ENCODE results near the gene DBR1. TPM values are rescaled to one million over a fixed set of nuclear protein-coding genes. Genes with fewer than 3 reads are reported as not detected.

The DBR1 gene
- total RNA-seq, 2 experiments from 2014 or later: 21.2 to 22.7 TPM

- ChIA-PET POLR2A (interaction anchor here (1.4 kb wide), 1 partner anchor 10 kb away, joined by 9 read pairs; no protein-coding TSS in a partner anchor), CTCF (interaction anchor here (1.1 kb wide), 1 partner anchor 17 kb away, joined by 4 read pairs; no protein-coding TSS in a partner anchor)
These were observed 22.8 kb upstream of the DBR1 start for GRCh38 chr3:138197524-138197923.

DNA sequence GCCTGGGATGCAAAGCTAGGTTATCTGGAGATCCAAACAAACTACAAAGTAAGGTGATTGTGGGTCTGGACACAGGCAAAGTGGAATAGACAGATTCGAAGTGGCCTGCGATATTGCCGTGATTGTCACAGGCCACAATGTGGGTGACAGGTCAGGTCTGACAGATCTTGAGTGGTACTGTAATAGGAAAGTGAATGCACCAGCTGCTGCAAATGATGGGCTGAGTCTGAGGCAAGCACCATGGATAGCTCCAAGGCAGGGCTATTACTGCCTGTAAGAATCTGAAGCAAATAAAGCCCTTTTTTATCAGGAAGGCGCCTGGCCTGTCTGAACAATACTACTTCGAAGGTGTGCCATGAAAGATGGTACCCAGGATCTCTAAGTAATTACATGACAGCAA, 22.3 kb upstream of the DBR1 start:
- POLR2A ChIA-PET: interaction anchor here (1.4 to 1.8 kb wide), 2 partner anchors 9 to 23 kb away, joined by 4 to 9 read pairs; partner anchors contain the start of gene DBR1
- H3K4me3 Mint-ChIP-seq: no peak overlapping the region
- H3K36me3 Mint-ChIP-seq (ENCODE audit: low read depth): peaks cover 15% of the 10 kb centered on the region
- ATAC-seq: peak; percentile 39
- intact Hi-C loops (cut with micrococcal nuclease): no loop called here
- H3K27ac Mint-ChIP-seq: no peak overlapping the region
- no peaks in the 10 kb centered on the region for H3K27me3 Mint-ChIP-seq
- peaks cover 36% of the 10 kb centered on the region for H3K4me1 Mint-ChIP-seq (ENCODE audit: low read depth)
- TF ChIP-seq, protein P1, sequence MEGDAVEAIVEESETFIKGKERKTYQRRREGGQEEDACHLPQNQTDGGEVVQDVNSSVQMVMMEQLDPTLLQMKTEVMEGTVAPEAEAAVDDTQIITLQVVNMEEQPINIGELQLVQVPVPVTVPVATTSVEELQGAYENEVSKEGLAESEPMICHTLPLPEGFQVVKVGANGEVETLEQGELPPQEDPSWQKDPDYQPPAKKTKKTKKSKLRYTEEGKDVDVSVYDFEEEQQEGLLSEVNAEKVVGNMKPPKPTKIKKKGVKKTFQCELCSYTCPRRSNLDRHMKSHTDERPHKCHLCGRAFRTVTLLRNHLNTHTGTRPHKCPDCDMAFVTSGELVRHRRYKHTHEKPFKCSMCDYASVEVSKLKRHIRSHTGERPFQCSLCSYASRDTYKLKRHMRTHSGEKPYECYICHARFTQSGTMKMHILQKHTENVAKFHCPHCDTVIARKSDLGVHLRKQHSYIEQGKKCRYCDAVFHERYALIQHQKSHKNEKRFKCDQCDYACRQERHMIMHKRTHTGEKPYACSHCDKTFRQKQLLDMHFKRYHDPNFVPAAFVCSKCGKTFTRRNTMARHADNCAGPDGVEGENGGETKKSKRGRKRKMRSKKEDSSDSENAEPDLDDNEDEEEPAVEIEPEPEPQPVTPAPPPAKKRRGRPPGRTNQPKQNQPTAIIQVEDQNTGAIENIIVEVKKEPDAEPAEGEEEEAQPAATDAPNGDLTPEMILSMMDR (IDR thresholded peaks at IDR 0.05): no peak
- no peaks in the 10 kb centered on the region for H3K9me3 Mint-ChIP-seq
- DNase-seq: peak; percentile 38
- CTCF ChIA-PET: interaction anchor here (1.1 kb wide), 1 partner anchor 17 kb away, joined by 4 read pairs; no protein-coding TSS in a partner anchor

More at GRCh38 chr3:138197524-138197923, 22.8 kb upstream of the DBR1 start:
- no peaks in the 10 kb centered on the region for H3K27me3 Mint-ChIP-seq
- no peak for ATAC-seq
- H3K9me3 Mint-ChIP-seq: no peaks in the 10 kb centered on the region
- H3K36me3 Mint-ChIP-seq (ENCODE audit: low read depth): peaks cover 15% of the 10 kb centered on the region
- DNase-seq: no peak
- no peak overlapping the region for H3K4me3 Mint-ChIP-seq
- intact Hi-C loops (cut with micrococcal nuclease): no loop called here
- H3K4me1 Mint-ChIP-seq (ENCODE audit: low read depth): peaks cover 39% of the 10 kb centered on the region
- TF ChIP-seq, protein P1 (IDR thresholded peaks at IDR 0.05): no peak
- H3K27ac Mint-ChIP-seq: no peak overlapping the region

GRCh38 chr3:138196023-138196422, 21.3 kb upstream of the DBR1 start:
- Mint-ChIP-seq H3K27ac (no peak overlapping the region), H3K9me3 (no peaks in the 10 kb centered on the region), H3K4me1 (ENCODE audit: low read depth) (peaks cover 36% of the 10 kb centered on the region), H3K27me3 (no peaks in the 10 kb centered on the region), H3K4me3 (no peak overlapping the region), H3K36me3 (ENCODE audit: low read depth) (peaks cover 18% of the 10 kb centered on the region)
- TF ChIP-seq, protein P1 (IDR thresholded peaks at IDR 0.05): no peak
- intact Hi-C loops (cut with micrococcal nuclease): no loop called here
- ChIA-PET POLR2A (interaction anchor here (1.0 to 1.8 kb wide), 2 partner anchors 22 to 23 kb away, joined by 3 to 4 read pairs; partner anchors contain the start of gene DBR1), CTCF (no interaction called here)
- DNase-seq (no peak), ATAC-seq (no peak)

GRCh38 chr3:138195481-138195880, 20.8 kb upstream of the DBR1 start:
- intact Hi-C loops (cut with micrococcal nuclease): no loop called here
- ChIA-PET CTCF (no interaction called here), POLR2A (interaction anchor here (1.0 to 1.8 kb wide), 3 partner anchors 13 to 23 kb away, joined by 3 to 4 read pairs (median 3); partner anchors contain the start of gene DBR1)
- H3K27me3 Mint-ChIP-seq: no peaks in the 10 kb centered on the region
- TF ChIP-seq, protein P1 (IDR thresholded peaks at IDR 0.05): no peak
- peaks cover 20% of the 10 kb centered on the region for H3K36me3 Mint-ChIP-seq (ENCODE audit: low read depth)
- no peaks in the 10 kb centered on the region for H3K9me3 Mint-ChIP-seq
- H3K4me1 Mint-ChIP-seq (ENCODE audit: low read depth): peaks cover 40% of the 10 kb centered on the region
- no peak overlapping the region for H3K4me3 Mint-ChIP-seq
- ATAC-seq (no peak), DNase-seq (no peak)
- no peak overlapping the region for H3K27ac Mint-ChIP-seq

DNA sequence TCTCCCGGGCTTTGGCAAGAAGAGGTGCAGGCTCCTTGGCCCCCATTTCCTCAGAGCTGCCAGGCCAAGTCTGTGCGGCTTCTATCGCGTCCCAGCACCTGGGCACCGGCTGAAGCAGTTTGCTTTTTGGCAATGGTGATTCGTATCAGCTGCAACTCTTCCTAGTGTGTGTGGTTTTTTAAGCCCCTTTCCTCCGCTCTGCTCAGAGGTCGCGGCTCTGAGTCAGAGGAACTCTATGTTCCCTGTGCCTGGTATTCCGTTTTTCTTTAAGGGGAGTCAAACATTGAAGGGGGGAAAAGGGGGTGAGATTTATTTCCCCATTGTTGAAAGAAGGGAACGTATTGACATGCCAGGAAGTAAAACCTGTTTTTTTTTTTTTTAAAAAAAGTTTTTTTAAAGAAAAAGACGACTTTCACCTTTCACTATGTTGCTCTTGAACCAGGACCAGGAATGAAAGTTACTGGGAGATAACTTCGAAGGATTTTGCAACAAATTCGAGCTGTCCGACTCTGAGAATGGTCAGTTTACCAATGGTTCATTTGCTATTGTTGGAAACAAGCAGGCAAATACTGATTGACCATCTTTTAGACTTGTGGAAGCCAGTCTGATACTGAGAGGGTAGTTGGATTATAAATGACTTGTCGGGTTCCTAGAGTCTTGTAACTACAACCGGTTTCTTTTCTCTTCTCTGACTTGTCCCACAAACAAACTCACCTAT, 13.5 kb upstream of the DBR1 start:
- no peaks in the 10 kb centered on the region for H3K9me3 Mint-ChIP-seq
- peak overlapping the region; percentile 98 for H3K27ac Mint-ChIP-seq
- H3K4me3 Mint-ChIP-seq: peak overlapping the region; percentile 86
- ChIA-PET POLR2A (interaction anchor here (0.9 to 4.4 kb wide), 8 partner anchors 9 to 176 kb away, joined by 3 to 46 read pairs (median 5); partner anchors contain the start of gene DBR1), CTCF (interaction anchor here (1.4 to 2.5 kb wide), 2 partner anchors 14 to 727 kb away, joined by 4 to 11 read pairs; partner anchors contain the start of gene DBR1)
- DNase-seq (no peak), ATAC-seq (peak; percentile 17)
- peaks cover 31% of the 10 kb centered on the region for H3K4me1 Mint-ChIP-seq (ENCODE audit: low read depth)
- peaks cover 3% of the 10 kb centered on the region for H3K27me3 Mint-ChIP-seq
- H3K36me3 Mint-ChIP-seq (ENCODE audit: low read depth): peaks cover 16% of the 10 kb centered on the region
- TF ChIP-seq, protein P1 (IDR thresholded peaks at IDR 0.05): no peak
- intact Hi-C loops (cut with micrococcal nuclease): loop anchor here (5.0 to 10.0 kb wide), 2 partner anchors 47 to 139 kb away; partner anchors contain the start of gene NME9

All from activated CD8-positive, alpha-beta T cell treated with anti-CD3 and anti-CD28 coated beads for 36 hours (primary cell).